Measurements from ENCODE around the gene MTERF4.

MTERF4 gene

GRCh38 chr2:241132538-241133435, 30.7 kb upstream of the MTERF4 start:
- DNase-seq, result no peak

DNA sequence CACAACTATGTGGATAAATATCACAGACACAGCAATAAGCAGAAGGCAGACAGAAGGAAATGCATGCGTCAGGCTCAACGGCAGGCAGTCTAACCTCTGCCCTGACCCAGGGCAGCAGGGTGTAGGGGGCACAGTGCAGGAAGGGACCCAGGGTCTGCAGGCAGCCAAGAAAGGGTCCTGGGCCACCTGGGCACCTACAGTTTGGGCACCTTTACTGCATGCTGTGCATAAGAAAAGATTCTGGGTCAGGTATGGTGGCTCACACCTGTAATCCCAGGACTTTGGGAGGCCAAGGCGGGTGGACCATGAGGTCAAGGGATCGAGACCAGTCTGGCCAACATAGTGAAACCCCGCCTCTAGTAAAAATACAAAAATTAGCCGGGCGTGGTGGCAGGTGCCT, 29.4 kb upstream of the MTERF4 start:
- DNase-seq, result no peak

DNA sequence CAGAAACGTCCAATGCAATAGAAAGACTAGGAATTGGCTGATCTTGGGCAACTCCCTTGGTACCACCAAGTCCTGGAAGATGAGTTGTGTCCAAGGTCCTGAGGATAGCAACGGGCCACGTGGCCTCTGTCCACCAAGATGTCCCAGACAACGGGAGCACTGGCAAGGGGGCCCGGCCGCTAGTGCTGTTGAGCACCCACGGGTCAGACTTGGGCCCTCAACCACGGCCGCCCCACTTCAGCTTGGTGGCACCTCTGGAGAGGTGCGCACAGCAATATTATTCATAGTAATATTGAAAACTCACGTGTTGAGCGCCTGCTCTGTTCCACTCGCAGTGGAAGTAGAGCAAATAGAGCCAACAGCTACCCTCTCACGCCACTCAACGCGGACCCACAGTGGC, 28.2 kb upstream of the MTERF4 start:
- no peak for DNase-seq

DNA sequence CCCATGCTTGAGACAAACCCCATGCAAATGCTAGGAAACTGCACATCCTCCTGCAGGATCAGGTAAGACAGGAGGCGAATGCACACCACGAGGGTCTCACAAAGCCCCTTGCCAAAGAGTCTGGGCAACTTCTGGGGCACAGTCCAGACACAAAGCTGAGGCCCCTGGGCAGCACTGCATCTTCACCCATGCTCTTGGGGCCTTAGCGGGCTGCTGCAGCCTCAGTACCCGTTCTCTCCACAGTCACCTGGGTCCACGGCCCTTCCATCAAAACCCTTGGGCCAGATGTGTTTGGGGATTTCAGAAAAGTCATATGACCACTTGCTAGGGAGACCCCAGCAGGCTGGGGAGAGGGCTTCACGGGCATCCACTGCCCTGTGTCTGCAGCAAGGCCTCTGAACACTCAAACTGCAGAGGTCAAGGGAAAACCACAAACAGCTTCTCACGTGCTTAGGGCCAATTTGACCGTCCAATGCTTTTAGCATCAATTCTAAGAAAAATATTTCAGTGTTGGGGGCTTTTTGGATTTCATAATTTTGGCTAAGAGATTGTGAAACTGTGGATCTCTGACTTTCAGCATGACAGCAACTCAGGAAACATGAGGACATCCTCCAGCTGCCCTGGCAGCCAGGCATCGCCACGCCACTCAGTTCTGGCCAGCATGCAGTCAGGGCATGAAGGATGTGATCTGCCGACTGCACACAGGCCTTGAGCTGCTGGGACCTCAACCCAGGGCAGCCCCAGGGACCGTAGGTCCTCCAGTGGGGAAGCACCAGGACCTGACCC, 27.2 kb upstream of the MTERF4 start:
- no peak for DNase-seq

- DNase-seq, result no peak
These were observed 26.2 kb upstream of the MTERF4 start for GRCh38 chr2:241128266-241128665.

DNA sequence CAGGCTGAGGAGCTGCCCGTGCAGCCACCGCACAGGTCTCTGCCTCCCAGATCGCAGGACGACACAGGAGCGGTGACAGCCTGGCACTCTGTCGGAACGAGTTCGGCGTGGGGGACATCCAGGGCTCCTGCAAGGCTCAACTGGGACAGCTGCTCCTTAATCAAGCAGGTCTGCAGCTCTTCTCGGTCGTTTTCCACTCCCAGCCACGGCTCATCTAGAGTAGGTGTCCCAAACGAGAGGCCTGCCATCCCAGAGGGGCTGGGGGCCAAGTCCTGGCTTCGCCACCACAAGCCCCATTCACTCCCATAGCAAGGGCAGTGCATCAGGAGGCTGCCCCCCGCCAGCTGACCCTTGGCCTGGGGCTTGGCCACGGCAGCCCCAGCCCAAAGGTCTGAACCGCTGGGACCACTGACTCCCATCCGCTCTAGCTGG, 24.7 kb upstream of the MTERF4 start:
- no peak for DNase-seq

DNA sequence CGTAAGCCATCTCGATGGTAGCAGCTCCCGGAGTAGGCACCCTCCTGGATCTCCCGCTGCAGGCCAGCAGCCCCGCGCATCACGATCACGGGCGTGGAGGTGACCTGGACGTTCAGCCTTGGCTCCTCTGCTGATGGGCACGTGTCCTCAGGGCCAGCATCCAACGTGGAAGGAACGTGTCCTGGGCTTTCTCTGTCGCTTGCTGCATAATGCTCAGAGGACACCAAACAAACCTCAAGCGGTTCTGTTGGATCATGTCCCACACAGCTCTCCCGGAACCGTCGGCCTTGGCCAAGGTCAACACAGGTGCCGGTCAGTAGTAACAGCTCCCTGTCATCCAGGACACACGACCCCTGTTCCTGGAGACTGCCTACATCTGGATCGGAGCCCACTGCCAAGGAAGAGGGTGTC, 24.1 kb upstream of the MTERF4 start:
- DNase-seq, result no peak

DNA sequence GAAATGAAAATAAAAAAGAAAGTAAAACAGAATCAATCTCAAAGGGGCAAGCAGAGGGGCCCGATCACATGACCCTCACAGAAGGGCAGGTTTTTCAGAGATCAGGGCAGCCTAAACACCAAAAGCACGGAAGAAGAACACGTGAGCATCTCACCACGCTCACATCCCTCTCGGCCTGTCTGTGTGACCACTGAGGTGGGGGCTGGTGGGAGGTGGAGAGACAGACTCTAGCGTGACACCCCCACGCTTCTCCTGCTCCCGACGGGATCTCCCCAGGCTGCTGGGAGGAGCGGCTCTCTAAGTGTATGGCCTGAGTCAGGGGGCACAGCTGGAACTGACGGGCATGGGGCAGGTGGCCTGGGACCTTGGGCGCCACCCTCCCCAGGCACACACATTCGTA, 23.5 kb upstream of the MTERF4 start:
- no peak for DNase-seq

GRCh38 chr2:241123816-241124536, 21.9 kb upstream of the MTERF4 start:
- DNase-seq, result peak in 1 of 2 donors; percentile 53

DNA sequence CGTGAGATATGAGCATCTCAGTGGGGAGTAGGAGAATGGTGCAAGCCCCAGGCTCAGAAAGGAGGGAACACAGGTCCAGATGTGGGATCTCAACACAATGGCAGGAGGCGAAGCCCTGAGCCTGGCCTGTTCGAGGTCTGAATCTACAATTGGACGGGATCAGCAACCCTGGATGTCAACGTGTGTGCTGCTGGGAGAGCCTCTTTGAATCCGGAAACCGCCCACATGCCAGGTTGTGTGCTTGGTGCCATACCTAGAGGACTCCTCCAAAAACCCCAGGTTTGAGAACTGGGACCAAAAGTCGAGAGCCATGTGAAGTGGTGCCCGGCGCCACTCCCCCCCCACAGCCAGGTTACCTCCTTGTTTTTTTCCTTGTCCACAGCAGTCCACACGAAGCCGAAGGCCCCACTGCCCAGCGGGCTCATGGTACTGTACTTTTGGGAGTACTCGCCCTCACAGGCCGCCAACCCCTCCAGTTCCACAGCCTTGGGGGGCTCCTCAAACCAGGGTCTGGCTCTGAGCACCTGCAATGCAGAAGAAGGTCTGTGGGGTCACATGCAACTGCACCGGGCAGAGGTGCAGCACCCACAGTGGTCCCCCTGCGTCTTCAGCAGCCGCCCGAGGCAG, 20.4 kb upstream of the MTERF4 start:
- DNase-seq, result no peak

GRCh38 chr2:241121008-241121407, 18.9 kb upstream of the MTERF4 start:
- no peak for DNase-seq

DNA sequence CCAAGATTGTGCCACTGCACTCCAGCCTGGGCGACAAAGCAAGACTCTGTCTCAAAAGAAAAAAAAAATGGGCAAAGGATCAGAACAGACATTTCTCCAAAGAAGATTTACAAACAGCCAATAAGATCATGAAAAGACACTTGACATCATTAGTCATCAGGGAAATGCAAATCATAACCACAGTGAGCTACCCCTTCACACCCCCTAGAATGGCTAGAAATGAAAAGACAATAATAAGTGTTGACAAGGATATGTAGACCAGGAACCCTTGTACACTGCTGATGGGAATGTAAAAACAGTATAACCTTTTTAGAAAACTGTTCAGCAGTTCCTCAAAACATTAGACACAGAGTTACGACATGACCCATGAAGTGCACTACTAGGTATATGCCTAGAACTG, 18.4 kb upstream of the MTERF4 start:
- DNase-seq, result no peak

DNA sequence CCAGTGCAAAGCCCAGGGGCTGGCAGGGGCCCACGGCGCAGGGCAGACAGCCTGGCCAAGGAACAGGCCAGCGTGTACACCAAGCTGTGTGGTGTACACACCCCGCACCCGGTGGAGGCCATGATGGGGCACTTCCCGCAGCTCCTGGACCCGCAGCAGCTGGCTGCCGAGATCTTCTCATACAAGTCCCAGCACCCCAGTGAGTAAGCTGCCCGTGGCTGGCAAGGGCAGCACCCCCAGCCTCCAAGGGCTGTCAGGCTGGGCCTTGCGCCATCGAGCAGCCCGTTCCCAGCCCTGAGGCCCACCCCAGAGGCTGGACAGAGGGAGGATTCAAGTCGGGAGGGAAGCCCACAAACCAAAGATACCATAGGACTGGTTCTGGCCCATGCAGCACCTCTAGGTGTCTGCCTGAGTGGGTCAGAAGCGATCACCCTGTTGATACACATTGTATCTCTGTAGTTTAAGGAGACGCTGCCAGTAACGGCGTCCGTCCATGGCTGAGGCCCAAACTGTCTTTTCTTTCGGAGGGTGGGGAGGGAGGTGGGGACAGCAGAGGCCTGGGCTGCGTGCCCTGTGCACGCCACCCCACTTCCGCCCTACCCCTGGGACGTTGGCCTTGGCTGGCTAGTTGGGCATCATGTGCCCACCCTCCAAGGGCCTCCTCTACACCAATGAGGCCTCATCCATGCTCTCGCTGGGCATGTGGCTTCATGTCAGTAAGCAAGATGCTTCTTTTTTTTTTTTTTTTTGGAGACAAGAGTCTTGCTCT, 16.8 kb upstream of the MTERF4 start:
- no peak for DNase-seq

DNA sequence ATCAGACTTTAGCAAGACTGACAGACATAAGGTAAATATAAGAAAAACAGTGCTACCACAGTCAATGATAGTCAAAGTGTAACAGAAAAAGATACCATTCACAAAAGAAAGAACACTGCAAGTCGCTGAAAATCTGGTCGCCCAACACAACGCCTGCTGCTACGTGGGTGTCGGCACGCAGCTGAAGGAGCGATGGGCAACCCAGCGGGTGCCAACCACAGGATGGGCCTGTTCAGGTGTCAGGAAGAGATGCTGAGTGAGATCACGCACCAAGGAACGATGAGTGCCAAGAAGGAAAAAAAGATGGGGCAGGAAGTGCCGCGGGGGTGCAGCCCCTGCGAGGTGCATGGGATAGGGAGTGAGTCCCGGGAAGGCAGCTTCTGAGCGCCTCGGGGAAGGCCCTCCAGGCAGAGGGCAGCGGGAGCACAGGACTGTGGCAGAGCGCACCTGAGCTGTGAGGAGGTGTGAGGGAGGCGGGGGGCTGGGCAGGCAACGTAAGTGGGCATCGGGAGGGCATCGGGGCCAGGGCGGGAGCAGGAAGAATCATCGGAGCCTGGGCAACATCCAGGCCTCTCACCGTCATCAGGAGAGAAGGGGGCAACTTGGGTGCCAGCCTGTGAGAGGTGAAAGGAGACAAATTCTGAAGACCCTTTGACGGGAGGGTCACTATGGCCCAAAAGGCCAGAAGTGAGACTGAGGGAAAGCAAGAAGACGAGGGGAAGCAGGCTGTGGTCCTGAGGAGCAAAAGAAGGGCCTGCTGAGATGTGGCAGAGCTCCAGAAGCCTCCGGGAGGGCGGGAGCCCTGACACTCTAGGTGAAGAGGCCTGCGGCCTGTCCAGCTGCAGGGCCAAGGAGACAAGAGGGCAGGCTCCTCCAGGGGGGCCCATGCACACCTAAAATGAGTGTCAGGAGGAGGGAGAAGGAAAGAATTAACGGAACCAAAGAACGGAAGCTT, 14.8 kb upstream of the MTERF4 start:
- DNase-seq, result no peak

- DNase-seq, result no peak
These were observed 13.3 kb upstream of the MTERF4 start for GRCh38 chr2:241115361-241115760.

- DNase-seq, result no peak
These were observed 12.7 kb upstream of the MTERF4 start for GRCh38 chr2:241114836-241115235.

- DNase-seq, result peak in 1 of 2 donors; percentile 52
These were observed 10.5 kb upstream of the MTERF4 start for GRCh38 chr2:241112592-241112991.

DNA sequence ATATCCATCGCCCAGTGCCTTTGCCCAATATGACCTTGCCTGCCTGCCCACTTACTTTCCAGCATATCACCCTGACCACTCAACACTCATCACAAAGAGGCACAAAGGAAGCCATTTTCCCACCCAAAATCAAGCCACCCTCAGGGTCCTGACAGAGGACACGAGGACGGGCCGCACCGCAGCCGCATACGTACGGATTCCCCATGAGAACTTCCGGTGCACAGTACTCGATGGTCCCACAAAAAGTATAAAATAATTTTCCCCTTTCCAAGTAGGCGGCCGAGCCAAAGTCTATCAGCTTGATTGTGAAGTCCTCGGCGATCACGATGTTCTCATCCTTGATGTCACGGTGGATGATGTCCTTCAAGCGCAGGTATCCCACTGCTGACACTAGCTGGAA, 10.0 kb upstream of the MTERF4 start:
- DNase-seq, result no peak

DNA sequence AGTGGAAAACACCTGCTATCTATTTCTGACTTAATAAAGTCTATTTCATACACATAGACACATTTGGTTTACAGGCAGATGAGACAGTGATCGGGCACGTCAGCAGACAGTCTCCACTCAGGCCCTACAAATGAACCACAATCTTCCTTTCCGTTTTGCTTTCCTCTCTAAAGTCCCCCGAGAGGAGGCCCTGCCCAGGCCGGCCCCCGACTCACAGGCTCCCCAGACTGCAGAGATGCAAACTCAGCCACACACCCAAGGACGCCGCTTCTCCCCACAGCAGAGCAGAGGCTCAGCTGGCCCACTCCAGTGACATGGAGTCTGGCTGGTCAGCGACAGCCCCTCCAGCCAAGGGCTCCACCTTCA, 9.3 kb upstream of the MTERF4 start:
- DNase-seq, result peak in 1 of 2 donors; percentile 20

- no peak for DNase-seq
These were observed 8.7 kb upstream of the MTERF4 start for GRCh38 chr2:241110607-241111439.
